Measurements from ENCODE around the gene NIN. TPM values are rescaled to one million over a fixed set of nuclear protein-coding genes. Genes with fewer than 3 reads are reported as not detected.

NIN gene
- total RNA-seq, 1 donor from 2014 or later: 40.3 TPM

Other genes starting within 250 kb of the NIN start
- gene SAV1, start 162.9 kb downstream of the NIN start, total RNA-seq: 47.0 TPM
- not detected for gene ABHD12B, start 40.9 kb upstream of the NIN start, total RNA-seq
- gene PYGL, start 113.3 kb upstream of the NIN start, total RNA-seq: 174 TPM

Measured in mesenteric fat pad (tissue), 1 donor.